Effector memory CD4-positive, alpha-beta T cell (primary cell): Measurements from ENCODE around the gene OLA1.
"Not testable (repeated sequence)": the region's sequence is repeated elsewhere in the genome, so short reads cannot be mapped to it uniquely, and the experiment has no call there.

Experiments used
- DNase-seq, 3 donors: peaks; one replicate each; pipeline ENCODE4 v3.0.0-alpha.2; 2020
- H3K27ac ChIP-seq: 2 replicates; pipeline ENCODE4 v1.7.0; 2013; ENCODE audit warnings: mild to moderate bottlenecking, low read length, moderate library complexity; ENCODE audit not compliant: insufficient read depth, poor library complexity, severe bottlenecking
- H3K27me3 ChIP-seq: replicated peaks from 2 replicates; pipeline ENCODE4 v1.7.0; 2013; ENCODE audit warnings: mild to moderate bottlenecking, low read length; ENCODE audit not compliant: insufficient read depth, control insufficient read depth, poor library complexity, severe bottlenecking
- H3K36me3 ChIP-seq: 2 replicates; pipeline ENCODE4 v1.7.0; 2013; ENCODE audit warnings: mild to moderate bottlenecking, low read length, moderate library complexity; ENCODE audit not compliant: control insufficient read depth, insufficient read depth
- H3K4me1 ChIP-seq: 2 replicates; pipeline ENCODE4 v1.7.0; 2013; ENCODE audit warnings: low read length, mild to moderate bottlenecking; ENCODE audit not compliant: control insufficient read depth, insufficient read depth, poor library complexity, severe bottlenecking
- H3K4me3 ChIP-seq: 2 replicates; pipeline ENCODE4 v1.7.0; 2013; ENCODE audit warnings: low read length, low read depth, mild to moderate bottlenecking; ENCODE audit not compliant: insufficient read depth, poor library complexity, severe bottlenecking
- H3K9me3 ChIP-seq: 2 replicates; pipeline ENCODE4 v1.7.0; 2013; ENCODE audit warnings: mild to moderate bottlenecking, low read length, moderate library complexity; ENCODE audit not compliant: control insufficient read depth
- total RNA-seq, 3 donors: gene quantifications; one replicate each; lab custom pipeline; 2026; lab: John Stamatoyannopoulos, UW

OLA1 gene
- total RNA-seq, result 31.6 to 45.3 (median 36.8) reads per million in 3 donors

GRCh38 chr2:174248187-174248997 lies at the start of gene OLA1:
OLA1 (minus strand) TSS chr2:174248532; CDS start chr2:174246815, 1,717 bp downstream.
- Histone ChIP-seq H3K27me3 (no peaks in the 10 kb centered on the region), H3K4me3 (peak within 1 kb of the TSS; percentile 63), H3K4me1 (no peaks in the 10 kb centered on the region), H3K9me3 (no peaks in the 10 kb centered on the region), H3K27ac (peak within 1 kb of the TSS; percentile 62), H3K36me3 (no peaks in the 10 kb centered on the region)
- DNase-seq, result peak; percentile 91 to 92 (median 91)

DNA sequence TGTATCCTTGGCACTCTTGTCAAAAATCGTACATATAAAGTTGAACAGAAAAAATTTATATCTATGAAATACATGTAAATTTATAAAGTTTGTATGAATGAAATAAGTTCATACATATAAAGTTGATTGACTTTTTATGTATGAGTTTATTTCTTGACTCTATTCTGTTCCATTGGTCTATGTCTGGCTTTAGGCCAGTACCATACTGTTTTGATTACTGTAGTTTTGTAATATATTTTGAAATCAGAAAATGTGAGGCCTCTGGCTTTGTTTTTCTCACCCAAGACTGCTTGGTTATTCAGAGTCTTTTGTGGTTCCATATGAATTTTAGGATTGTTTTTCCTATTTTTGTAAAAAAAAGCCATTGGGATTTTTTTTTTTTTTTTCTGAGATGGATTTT lies 44.6 kb upstream of the OLA1 start:
- H3K36me3 ChIP-seq, result no peaks in the 10 kb centered on the region
- H3K4me1 ChIP-seq, result no peaks in the 10 kb centered on the region
- no peak for DNase-seq
- no peaks in the 10 kb centered on the region for H3K27me3 ChIP-seq
- no peaks in the 10 kb centered on the region for H3K9me3 ChIP-seq
- H3K27ac ChIP-seq, result no peak overlapping the region
- no peak overlapping the region for H3K4me3 ChIP-seq

DNA sequence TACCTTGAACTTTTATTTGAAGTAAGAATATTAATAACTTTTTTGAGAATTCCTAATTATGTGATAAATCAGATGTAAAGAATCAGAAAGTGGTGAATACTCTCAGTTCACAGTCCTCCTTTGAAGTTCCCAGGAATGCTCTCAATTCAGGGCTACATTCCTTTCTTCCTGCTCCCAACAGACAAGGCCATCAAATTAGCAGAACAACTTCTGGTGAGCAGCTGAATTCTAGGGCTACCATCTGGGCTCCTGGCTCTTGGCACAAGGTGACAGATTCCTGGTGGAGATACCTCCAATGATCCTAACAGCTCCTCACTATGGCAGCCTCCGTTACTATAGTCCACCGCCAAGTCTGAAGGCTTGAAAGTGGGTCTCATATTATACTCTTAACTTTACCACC lies 37.8 kb upstream of the OLA1 start:
- Histone ChIP-seq H3K27me3 (no peaks in the 10 kb centered on the region), H3K27ac (no peak overlapping the region), H3K4me3 (no peak overlapping the region), H3K4me1 (no peaks in the 10 kb centered on the region), H3K36me3 (no peaks in the 10 kb centered on the region), H3K9me3 (no peaks in the 10 kb centered on the region)
- no peak for DNase-seq

DNA sequence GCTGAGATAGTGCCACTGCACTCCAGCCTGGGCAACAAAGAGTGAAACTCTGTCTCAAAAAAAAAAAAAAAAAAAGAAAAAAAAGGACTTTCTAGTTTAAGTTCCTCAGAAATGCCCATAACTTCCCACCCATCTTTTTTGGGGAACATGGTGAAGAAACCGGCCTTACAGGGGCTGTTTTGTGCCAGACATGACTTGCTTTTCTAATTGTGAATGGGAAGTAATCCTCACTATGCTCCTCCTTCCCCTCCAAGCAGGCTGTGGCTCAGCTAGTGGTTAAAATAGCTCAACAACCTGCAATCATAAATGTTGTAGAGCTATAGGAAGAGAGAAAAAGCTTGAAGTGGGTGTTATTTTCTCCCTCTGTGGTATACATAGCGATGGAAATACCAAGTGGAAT lies 34.1 kb upstream of the OLA1 start:
- Histone ChIP-seq H3K27ac (no peak overlapping the region), H3K4me3 (no peak overlapping the region), H3K36me3 (no peaks in the 10 kb centered on the region), H3K27me3 (no peaks in the 10 kb centered on the region), H3K9me3 (no peaks in the 10 kb centered on the region), H3K4me1 (no peaks in the 10 kb centered on the region)
- no peak for DNase-seq

GRCh38 chr2:174281736-174282135 lies 33.4 kb upstream of the OLA1 start:
- DNase-seq, result no peak
- Histone ChIP-seq H3K36me3 (no peaks in the 10 kb centered on the region), H3K27ac (no peak overlapping the region), H3K9me3 (no peaks in the 10 kb centered on the region), H3K4me3 (no peak overlapping the region), H3K27me3 (no peaks in the 10 kb centered on the region), H3K4me1 (no peaks in the 10 kb centered on the region)

GRCh38 chr2:174280596-174280995 lies 32.3 kb upstream of the OLA1 start:
- no peak for DNase-seq
- no peak overlapping the region for H3K27ac ChIP-seq

GRCh38 chr2:174270263-174270662 lies 21.9 kb upstream of the OLA1 start:
- not testable (repeated sequence) for H3K9me3 ChIP-seq, H3K4me3 ChIP-seq, H3K27ac ChIP-seq, H3K27me3 ChIP-seq, H3K36me3 ChIP-seq, H3K4me1 ChIP-seq, DNase-seq

More at GRCh38 chr2:174280596-174280995, 32.3 kb upstream of the OLA1 start:
- H3K9me3 ChIP-seq, result no peaks in the 10 kb centered on the region
- no peaks in the 10 kb centered on the region for H3K27me3 ChIP-seq
- no peaks in the 10 kb centered on the region for H3K36me3 ChIP-seq
- no peak overlapping the region for H3K4me3 ChIP-seq
- H3K4me1 ChIP-seq, result no peaks in the 10 kb centered on the region

DNA sequence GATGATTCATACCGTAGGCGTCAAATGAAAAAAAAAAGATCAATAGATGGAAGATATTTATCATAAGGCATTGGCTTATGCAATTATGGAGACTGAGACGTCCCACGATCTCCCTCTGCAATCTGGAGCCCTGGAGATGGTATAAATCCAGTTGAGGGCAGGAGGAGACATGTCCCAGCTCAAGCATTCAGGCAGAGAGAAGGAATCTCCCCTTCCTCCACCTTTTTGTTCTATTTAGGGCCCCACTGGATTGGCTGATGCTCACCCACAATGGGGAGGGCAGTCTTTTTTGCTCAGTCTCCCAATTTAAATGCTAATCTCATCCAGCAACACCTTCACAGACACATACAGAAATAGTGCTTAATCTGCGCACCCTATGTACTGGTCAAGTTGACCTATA lies 18.0 kb upstream of the OLA1 start:
- Histone ChIP-seq H3K4me3 (no peak overlapping the region), H3K36me3 (no peaks in the 10 kb centered on the region), H3K27ac (no peak overlapping the region), H3K4me1 (no peaks in the 10 kb centered on the region), H3K9me3 (no peaks in the 10 kb centered on the region), H3K27me3 (no peaks in the 10 kb centered on the region)
- no peak for DNase-seq

DNA sequence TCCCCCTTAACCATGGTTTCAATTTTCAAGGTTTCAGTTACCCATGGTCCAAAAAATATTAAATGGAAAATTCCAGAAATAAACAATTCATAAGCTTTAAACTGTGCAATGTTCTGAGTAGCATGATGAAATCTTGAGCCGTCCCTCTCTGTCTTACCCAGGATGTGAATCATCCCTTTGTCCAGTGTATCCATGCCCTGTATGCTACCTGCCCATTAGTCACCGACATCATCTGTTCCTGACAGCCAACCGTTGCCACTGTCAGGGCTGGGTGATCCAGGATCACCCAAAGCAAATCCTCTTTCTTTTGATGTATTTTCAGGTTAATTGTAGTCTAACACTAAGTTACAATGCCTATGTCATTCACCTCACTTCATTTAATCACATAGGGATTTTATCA lies 15.7 kb upstream of the OLA1 start:
- no peaks in the 10 kb centered on the region for H3K27me3 ChIP-seq
- no peak overlapping the region for H3K4me3 ChIP-seq
- H3K36me3 ChIP-seq, result no peaks in the 10 kb centered on the region
- no peak overlapping the region for H3K27ac ChIP-seq
- no peak for DNase-seq
- no peaks in the 10 kb centered on the region for H3K4me1 ChIP-seq
- H3K9me3 ChIP-seq, result no peaks in the 10 kb centered on the region

DNA sequence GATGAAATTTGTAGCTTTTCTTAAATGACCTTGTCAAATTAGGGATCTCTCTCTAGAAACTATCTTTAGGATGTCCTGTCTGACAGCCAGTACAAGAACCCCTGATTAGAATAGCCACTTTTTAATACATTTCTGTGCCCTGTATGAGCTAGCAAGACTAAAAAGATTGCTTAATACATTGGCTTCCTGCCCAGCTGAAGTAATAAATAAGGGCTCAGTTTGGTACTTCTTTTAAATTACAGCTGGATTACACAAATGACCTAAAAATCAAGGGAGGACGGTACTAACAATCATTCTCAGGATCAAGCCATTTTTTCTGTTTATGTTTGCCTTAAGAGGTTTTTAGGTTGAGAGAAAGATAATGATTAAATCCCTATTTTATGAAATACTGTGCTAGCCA lies 11.6 kb upstream of the OLA1 start:
- Histone ChIP-seq H3K27me3 (no peaks in the 10 kb centered on the region), H3K36me3 (no peaks in the 10 kb centered on the region), H3K4me3 (no peak overlapping the region), H3K9me3 (no peaks in the 10 kb centered on the region), H3K4me1 (no peaks in the 10 kb centered on the region), H3K27ac (no peak overlapping the region)
- no peak for DNase-seq
